Measurements from ENCODE around the gene PANK3.

The PANK3 gene

DNA sequence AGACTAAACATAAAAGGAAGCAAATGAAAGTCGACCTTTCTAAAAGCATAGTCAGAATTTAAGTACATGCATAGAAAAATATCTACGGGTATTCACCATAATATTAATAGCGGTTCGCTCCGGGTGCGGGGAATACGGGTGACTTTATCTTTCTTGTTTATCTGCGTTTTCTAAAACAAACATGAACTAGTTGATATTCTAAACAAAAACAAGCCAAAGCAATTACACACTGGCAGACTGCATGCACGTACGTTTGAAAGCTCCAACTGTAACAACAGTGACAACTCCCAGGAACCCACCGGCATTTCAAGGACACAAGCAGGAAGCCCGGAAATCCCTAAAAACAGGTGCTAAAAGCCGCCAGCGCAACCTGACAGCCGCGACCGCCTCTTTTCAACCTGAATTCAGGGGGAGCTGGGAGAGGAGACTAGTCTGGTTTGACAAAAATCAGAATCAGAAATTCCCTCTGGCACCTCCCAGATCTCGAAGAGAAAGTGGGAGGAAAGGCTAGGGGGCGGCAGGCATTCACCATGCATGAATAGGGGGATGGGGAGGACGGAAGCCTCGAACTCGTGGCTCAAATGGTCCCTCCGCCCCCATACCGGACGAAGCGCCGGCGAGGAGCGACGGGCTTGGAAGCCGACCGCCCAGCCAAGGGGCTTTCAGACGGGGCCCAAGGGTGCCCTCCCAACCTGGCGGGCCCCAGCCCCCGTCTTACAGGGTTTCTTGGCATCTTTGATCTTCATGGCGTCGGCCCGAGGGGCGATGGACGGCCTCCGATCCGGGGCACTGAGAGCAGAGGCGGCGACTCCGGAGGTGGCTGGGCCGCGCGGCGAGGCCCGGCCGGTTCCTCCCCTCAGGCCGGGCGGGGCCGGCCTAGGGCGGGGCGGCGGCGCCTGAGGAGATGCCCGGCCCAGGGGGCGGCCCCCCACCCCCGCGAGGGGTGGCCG, at the start of gene PANK3:
TSS of gene PANK3 (minus strand) at position 831 of the 950 bp plus-strand sequence. CDS start at position 746, 85 bp downstream.
- in situ Hi-C loops (cut with MboI; ENCODE audit: low sequenced_read_pairs) = no loop called here

GRCh38 chr5:168624850-168625364, 45.7 kb upstream of the PANK3 start:
- in situ Hi-C loops (cut with MboI; ENCODE audit: low sequenced_read_pairs) = no loop called here

DNA sequence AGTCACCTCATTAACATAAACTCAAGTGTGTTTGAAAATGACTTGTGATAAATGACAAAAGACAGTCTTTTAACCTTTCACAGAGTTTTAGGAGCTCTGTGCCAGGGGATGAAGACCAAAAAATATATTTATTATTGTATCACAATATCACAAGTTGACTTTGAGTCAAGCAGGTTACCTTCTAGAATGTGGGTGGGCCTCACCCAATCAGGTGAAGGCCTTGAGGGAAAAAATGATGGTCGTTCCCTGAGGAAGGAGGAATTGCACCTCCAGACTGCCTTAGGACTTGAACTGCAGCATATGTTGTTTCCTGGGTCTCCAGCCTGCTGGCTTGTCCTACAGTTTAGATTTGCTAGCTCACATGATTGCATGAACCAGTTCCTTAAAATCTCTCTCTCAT, 41.6 kb upstream of the PANK3 start:
- in situ Hi-C loops (cut with MboI; ENCODE audit: low sequenced_read_pairs) = no loop called here

DNA sequence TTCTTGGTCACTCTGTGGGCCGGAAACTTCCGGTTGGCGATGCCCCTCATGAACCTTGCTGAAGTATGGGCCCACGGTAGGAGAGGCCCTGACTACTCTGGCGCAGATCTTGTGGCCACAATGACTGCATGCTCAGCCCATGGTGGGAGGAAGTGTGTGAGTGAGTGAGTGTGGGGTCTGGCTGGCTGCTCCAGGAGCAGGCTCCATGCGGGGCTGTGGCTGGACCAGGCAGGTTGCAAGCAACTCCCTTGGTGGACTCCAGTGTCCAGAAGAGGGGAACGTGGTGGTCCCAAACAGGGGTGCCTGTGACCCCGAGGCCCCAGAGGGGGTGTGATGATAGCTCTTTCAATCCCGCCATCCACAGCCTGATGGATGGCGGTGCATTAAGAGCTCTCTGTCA, 35.5 kb upstream of the PANK3 start:
- in situ Hi-C loops (cut with MboI; ENCODE audit: low sequenced_read_pairs) = no loop called here

DNA sequence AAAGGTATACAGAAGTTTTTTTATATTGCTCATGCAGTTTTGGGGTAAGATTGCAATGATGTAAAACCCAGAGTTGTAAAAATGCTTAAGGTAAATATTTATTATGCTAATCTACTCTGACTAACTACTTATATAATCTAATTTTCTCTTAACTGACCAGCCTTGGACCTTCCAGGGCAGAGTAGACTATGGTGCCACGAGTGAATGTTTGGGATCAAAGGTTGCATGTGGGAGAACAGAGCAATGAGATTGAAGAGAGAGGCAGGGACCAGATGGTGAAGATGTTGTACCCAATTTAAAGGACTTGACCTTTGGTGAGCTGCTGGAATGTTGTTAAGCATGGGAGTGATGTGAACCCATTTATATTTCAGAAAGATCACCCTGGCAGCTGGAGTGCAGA, 34.8 kb upstream of the PANK3 start:
- in situ Hi-C loops (cut with MboI; ENCODE audit: low sequenced_read_pairs) = no loop called here

GRCh38 chr5:168613396-168613795, 34.2 kb upstream of the PANK3 start:
- in situ Hi-C loops (cut with MboI; ENCODE audit: low sequenced_read_pairs) = no loop called here

DNA sequence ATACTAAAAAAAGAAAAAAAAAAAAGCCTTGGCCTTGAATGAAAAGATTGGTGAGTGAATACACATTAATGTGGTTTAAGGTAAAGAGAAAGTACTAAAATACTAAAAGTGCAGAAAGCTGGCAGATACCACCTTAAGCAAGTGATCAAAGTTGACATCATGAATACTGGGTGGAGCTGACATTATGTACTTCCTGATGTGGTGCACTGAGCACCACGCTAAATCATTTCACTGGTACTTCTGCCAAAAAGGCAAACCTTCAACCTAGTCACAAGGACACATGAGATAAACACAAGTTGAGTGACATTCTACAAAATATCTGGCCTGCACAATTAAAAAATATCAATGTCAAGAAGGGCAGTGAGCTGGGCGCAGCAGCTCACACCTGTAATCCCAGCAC, 33.8 kb upstream of the PANK3 start:
- in situ Hi-C loops (cut with MboI; ENCODE audit: low sequenced_read_pairs) = no loop called here

DNA sequence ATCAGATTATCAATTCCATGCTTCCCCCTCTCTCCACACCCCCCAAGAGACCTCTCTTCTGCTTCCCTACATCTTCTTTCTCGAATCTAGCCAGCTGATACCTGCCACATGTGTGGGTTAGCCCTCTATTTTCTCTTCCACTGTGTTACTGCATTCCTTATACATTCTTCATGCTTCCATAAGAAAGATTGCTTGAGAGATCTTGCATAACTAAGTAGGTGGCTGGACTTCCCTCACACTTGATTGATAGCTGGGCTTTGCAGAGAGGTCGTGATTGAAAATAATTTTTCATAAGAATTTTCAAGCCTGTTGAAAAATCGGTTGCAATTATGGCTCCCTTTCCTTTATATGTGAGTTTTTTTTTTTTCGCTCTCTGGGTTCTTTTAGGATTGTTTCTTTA, 33.0 kb upstream of the PANK3 start:
- in situ Hi-C loops (cut with MboI; ENCODE audit: low sequenced_read_pairs) = no loop called here

DNA sequence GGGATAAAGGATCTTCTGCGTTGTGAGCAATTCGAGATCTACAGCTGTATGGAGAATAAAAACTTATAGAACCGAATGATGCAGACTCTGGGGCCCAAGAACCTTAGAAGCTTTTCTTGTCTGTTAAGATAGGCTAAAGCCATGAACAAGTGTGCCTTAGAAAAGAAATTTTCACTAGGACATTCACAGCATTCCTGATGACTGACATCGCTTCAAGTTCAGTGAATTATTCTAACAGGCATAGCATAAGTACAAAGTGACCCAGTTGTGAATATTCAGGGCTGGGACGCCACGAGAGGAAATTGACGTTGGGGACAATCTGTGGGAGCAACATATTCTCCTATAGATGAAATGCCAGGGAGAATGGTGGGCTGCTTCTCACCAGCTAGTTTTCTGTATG, 32.0 kb upstream of the PANK3 start:
- in situ Hi-C loops (cut with MboI; ENCODE audit: low sequenced_read_pairs) = no loop called here

DNA sequence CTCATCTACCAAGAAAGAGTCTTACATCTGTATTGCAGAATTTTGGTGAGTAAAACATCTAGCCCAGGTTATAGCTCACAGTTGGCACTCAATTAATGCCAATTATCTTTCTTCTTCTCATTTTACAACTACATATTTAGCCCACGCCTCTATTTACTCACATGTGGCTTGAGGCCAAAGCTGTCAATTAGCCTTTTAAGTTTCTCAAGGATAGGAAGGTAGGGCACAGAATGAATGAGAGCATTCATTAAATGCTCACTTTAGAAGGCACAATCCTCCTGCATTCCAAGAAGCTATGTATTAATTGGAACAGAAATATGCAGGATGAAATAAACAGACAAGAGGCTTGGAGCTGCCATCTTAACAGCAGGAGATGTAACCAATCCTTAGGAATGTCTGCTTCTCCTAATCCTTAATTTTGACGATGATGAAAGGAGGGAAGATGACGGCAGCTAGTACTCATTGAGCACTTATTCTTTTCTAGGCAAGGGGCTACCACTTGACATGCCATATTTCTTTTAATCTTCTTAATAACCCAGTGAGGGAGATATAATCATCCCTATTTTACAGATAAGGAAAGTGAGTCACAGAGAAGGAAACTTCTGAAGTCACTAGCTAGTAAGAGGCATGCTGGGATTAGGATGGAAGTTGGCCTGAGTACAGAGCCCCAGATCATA, 30.8 kb upstream of the PANK3 start:
- in situ Hi-C loops (cut with MboI; ENCODE audit: low sequenced_read_pairs) = no loop called here

GRCh38 chr5:168608821-168609220, 29.7 kb upstream of the PANK3 start:
- in situ Hi-C loops (cut with MboI; ENCODE audit: low sequenced_read_pairs) = no loop called here

DNA sequence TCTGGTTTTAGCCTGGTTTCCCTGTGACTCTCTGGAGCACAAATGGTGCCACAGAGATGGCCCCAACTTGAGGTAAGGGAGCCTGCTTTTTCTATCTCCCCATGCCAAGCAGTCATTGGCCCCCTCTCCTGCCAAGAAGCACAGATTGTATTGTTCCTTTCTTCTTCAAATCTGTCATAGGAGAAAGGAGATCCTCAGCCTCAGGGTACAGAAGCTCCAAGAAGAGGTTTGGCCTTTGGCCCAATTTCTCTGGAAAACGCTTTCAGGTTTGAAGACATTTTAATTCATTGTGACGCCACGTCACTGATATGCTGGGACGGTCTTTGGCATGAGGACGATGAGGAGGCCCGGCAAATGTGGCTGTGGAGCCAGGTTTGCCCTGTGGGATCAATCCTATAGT, 29.2 kb upstream of the PANK3 start:
- in situ Hi-C loops (cut with MboI; ENCODE audit: low sequenced_read_pairs) = no loop called here

DNA sequence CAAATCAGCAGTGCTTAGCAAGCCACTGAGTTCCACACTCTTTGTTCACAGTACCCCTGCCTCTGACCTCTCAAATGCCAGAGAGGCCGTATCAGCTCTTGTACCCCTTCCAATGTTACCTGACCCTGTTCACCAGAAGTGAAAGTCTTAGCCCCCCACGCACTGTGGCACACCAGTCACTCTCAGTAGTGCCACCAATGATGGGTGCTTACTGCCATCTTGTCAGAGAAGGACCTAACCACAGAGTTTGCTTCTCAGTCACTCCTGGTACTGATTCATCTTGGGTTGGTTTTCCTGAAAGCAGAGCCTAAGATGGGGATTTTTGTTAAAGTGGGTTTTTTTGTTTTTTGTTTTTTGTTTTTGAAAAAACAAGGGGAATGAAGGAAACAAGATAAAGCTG, 28.8 kb upstream of the PANK3 start:
- in situ Hi-C loops (cut with MboI; ENCODE audit: low sequenced_read_pairs) = no loop called here

DNA sequence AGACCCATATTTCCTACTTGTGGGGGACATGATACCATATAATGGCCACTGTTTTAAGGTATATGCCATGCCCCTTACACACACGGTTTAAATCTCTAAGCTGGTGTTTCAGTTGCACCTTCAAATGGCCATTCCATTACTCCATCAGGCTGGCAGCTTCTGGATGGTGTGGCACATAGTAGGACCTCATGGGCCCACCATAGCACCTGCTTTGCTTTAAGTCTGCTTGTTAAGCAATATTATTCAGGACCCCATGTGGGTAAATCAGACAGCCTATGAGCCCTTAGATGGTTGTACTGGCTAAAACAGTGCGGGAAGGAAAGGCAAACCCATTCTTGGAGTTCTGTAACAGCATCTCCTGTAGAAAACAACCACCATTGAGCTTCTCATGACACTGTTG, 27.4 kb upstream of the PANK3 start:
- in situ Hi-C loops (cut with MboI; ENCODE audit: low sequenced_read_pairs) = no loop called here

- in situ Hi-C loops (cut with MboI; ENCODE audit: low sequenced_read_pairs) = no loop called here
These were observed 25.3 kb upstream of the PANK3 start for GRCh38 chr5:168604436-168604835.

DNA sequence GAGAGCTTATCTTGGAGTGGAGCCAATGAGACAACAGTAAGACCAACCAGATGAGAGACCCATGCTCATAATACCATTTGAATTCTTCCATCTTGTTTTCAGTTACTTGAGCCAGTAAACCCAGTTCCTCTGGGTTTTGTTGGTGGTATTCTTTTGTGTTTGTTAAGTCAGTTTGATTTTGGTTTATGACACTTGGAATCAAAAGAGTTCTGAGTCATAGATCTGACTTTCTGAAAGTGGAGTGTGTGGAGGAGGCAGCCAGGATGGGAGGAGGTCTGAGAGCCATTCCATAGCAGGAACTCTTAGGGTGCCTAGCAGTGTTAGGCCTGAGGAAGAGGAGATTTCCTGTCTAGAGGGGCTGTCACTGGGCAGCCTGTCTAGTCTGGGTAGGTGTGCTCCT, 24.6 kb upstream of the PANK3 start:
- in situ Hi-C loops (cut with MboI; ENCODE audit: low sequenced_read_pairs) = no loop called here

- in situ Hi-C loops (cut with MboI; ENCODE audit: low sequenced_read_pairs) = no loop called here
These were observed 23.3 kb upstream of the PANK3 start for GRCh38 chr5:168602517-168602916.

- in situ Hi-C loops (cut with MboI; ENCODE audit: low sequenced_read_pairs) = no loop called here
These were observed 22.8 kb upstream of the PANK3 start for GRCh38 chr5:168601972-168602371.

DNA sequence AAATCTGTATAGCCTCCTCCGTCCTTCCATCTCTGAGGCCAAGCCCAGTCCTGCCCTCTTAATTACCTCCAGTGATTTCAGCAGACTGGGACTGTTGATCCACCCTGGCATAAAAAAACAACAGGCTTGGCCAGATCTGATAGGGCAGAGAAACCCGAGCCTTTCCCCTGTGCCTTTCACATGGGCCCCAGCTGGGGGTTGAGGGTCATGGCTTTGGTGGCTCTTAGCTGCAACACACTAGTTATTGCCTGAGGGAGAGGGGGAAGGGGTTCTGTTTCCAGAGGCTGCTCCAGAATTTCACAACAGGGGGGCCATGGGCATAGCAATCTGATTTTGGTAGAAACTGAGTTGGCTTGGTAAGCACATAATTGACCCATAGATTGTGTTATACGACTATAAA, 21.2 kb upstream of the PANK3 start:
- in situ Hi-C loops (cut with MboI; ENCODE audit: low sequenced_read_pairs) = no loop called here

DNA sequence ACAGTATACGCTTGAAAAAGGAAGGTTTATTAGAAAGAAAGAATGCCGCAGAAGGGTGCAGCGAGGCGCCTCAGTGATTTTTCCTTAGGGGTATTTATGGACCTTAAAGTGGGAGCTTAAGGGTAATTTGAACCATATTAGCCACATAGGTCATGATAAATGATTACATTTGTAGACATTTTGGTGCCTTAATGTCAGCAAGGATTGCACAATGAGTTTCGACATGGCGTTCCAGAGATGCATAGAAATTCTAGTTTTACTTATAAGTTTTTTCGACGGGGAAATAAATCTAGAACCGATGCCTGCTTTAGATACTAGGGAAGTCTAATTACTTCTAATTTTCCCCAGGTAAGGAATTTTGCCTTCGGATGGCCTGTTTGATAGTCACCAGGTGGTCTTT, 20.7 kb upstream of the PANK3 start:
- in situ Hi-C loops (cut with MboI; ENCODE audit: low sequenced_read_pairs) = no loop called here

DNA sequence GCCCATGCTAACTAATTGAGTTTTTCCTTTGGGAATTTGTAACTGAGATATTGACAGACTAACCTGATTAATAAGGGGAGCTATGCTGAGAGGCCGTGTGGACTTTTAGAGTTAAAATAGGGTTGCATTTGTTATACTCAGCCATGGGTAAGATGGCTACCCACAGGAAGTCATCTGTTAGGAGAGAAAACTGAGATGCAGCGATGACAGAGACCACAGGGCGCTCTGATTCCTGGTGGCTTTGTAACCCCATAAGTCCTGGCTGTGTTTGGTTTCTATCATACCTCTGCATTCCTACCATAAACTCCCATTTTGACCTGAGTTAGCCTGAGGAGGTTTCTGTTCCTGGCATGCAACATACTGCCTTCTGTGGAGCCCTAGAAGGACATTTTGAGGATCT, 19.5 kb upstream of the PANK3 start:
- in situ Hi-C loops (cut with MboI; ENCODE audit: low sequenced_read_pairs) = no loop called here

- in situ Hi-C loops (cut with MboI; ENCODE audit: low sequenced_read_pairs) = no loop called here
These were observed 17.8 kb upstream of the PANK3 start for GRCh38 chr5:168596927-168597326.
